ENCODE data around the gene GNG11. TPM values are rescaled to one million over a fixed set of nuclear protein-coding genes. Genes with fewer than 3 reads are reported as not detected.
A peak's percentile ranks its signal among the peaks of the same experiment; 100 is the strongest.

Gene GNG11
- polyA plus RNA-seq, 2 of the 4 experiments (the other 2 are of a cell fraction), result 31.1 to 33.4 TPM

DNA sequence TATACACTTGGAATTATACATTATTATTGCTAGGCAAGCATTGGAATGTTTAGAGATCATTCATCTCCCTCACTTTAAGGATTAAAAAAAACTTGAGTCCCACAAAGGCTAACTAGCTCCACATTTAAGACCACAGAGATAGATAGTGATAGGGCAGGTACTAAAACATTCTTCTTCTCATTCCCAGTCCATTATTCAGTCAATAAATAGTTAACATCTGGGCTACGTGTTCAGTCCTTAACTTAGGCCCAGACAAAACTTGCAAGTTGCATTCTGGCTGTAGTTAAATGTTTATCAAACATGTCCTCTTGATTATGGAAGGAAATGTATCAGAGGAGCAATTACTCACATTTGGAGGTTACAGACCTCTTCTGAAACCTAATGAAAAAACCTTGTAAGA is 2.4 kb downstream of the GNG11 start:
- no peak for TF ChIP-seq PHF8 (IDR thresholded peaks at IDR 0.05; ENCODE audit: borderline replicate concordance, low read depth)
- no peak for TF ChIP-seq RAD21 (conservative IDR thresholded peaks at IDR 0.05 in 1 of 2, IDR thresholded peaks at IDR 0.05 in 1 of 2)
- no peak for TF ChIP-seq ZFP36 (IDR thresholded peaks at IDR 0.05; ENCODE audit: borderline replicate concordance, partially characterized antibody)
- no peak for TF ChIP-seq ESRRA (IDR thresholded peaks at IDR 0.05; ENCODE audit: borderline replicate concordance, low read length)
- no peak for TF ChIP-seq CHD2 (IDR thresholded peaks at IDR 0.05; ENCODE audit: low read length, partially characterized antibody)
- TF ChIP-seq, protein P1, sequence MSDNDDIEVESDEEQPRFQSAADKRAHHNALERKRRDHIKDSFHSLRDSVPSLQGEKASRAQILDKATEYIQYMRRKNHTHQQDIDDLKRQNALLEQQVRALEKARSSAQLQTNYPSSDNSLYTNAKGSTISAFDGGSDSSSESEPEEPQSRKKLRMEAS (IDR thresholded peaks at IDR 0.05), result no peak
- no peak for TF ChIP-seq POLR2A (IDR thresholded peaks at IDR 0.05; ENCODE audit: low read length)
- no peak for TF ChIP-seq NFE2L2 (conservative IDR thresholded peaks at IDR 0.05; ENCODE audit: low read length)
- TF ChIP-seq, protein P2, sequence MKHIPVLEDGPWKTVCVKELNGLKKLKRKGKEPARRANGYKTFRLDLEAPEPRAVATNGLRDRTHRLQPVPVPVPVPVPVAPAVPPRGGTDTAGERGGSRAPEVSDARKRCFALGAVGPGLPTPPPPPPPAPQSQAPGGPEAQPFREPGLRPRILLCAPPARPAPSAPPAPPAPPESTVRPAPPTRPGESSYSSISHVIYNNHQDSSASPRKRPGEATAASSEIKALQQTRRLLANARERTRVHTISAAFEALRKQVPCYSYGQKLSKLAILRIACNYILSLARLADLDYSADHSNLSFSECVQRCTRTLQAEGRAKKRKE (CRISPR knock-in tag; IDR thresholded peaks at IDR 0.05; ENCODE audit: low read depth), result no peak
- TF ChIP-seq, protein P3, sequence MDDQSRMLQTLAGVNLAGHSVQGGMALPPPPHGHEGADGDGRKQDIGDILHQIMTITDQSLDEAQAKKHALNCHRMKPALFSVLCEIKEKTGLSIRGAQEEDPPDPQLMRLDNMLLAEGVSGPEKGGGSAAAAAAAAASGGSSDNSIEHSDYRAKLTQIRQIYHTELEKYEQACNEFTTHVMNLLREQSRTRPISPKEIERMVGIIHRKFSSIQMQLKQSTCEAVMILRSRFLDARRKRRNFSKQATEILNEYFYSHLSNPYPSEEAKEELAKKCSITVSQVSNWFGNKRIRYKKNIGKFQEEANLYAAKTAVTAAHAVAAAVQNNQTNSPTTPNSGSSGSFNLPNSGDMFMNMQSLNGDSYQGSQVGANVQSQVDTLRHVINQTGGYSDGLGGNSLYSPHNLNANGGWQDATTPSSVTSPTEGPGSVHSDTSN (IDR thresholded peaks at IDR 0.05), result no peak
- TF ChIP-seq ZSCAN20 (CRISPR knock-in tag; IDR thresholded peaks at IDR 0.05), result no peak
- no peak for TF ChIP-seq FOSB (CRISPR knock-in tag; IDR thresholded peaks at IDR 0.05)
- no peak for TF ChIP-seq GATA3 (IDR thresholded peaks at IDR 0.05; ENCODE audit: borderline replicate concordance)
- TF ChIP-seq RARB (CRISPR knock-in tag; IDR thresholded peaks at IDR 0.05), result no peak
- TF ChIP-seq, protein P4, sequence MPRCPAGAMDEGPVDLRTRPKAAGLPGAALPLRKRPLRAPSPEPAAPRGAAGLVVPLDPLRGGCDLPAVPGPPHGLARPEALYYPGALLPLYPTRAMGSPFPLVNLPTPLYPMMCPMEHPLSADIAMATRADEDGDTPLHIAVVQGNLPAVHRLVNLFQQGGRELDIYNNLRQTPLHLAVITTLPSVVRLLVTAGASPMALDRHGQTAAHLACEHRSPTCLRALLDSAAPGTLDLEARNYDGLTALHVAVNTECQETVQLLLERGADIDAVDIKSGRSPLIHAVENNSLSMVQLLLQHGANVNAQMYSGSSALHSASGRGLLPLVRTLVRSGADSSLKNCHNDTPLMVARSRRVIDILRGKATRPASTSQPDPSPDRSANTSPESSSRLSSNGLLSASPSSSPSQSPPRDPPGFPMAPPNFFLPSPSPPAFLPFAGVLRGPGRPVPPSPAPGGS (IDR thresholded peaks at IDR 0.05), result no peak
- POLR2A ChIA-PET, result interaction anchor here (1.2 to 1.6 kb wide), 2 partner anchors 13 to 34 kb away, joined by 4 to 9 read pairs; partner anchors contain the start of gene TFPI2
- FAIRE-seq, result peak; percentile 95
- DNase-seq (ENCODE audit: low read depth in 1 of 2, low spot score in 1 of 2), result no peak
- H3K4me1 ChIP-seq, result peaks cover 8% of the 10 kb centered on the region; the same call in 1 of the 3 replicates
- WGBS (ENCODE audit: missing lambda C conversion rate), result 0% methylated on average over 1 of the region's 1 CpG
- CTCF ChIA-PET, result no interaction called here
- ATAC-seq, result no peak
- H3K9me3 ChIP-seq, result no peaks in the 10 kb centered on the region
- peak overlapping the region; percentile 74 for H3K4me3 ChIP-seq
- peak overlapping the region; percentile 97 for H3K4me2 ChIP-seq
- peak overlapping the region; percentile 75 to 77 for H3K27ac ChIP-seq

DNA sequence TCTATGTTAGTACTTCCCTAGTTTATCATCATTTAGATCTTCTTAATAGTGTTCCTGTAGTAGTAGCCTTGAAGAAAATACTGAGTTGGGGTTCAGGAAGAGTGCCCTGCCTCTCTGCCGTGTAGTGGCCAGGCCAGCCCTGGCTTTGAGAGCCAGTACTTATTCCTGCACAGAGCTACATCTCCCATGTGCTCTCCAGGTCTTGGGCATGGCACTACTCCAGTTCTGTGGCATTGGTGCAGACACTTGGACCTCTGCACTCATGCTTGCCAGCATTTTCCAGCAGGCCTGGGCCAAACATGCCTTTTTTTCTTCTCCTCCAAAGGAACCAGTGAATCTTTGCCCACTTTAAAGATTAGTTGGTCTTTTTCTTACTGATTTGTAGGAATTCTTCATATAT is 5.3 kb downstream of the GNG11 start:
- no peak for ATAC-seq
- Histone ChIP-seq H3K4me2 (no peak overlapping the region), H3K9me3 (no peaks in the 10 kb centered on the region), H3K27ac (no peak overlapping the region), H3K4me1 (peaks cover 5% of the 10 kb centered on the region; the same call in 1 of the 3 replicates), H3K4me3 (no peak overlapping the region)
- 100% methylated on average over 1 of the region's 1 CpG for WGBS (ENCODE audit: missing lambda C conversion rate)
- TF ChIP-seq, protein P1 (IDR thresholded peaks at IDR 0.05), result no peak
- TF ChIP-seq, protein P5, sequence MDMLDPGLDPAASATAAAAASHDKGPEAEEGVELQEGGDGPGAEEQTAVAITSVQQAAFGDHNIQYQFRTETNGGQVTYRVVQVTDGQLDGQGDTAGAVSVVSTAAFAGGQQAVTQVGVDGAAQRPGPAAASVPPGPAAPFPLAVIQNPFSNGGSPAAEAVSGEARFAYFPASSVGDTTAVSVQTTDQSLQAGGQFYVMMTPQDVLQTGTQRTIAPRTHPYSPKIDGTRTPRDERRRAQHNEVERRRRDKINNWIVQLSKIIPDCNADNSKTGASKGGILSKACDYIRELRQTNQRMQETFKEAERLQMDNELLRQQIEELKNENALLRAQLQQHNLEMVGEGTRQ (IDR thresholded peaks at IDR 0.05), result no peak
- TF ChIP-seq MYC (IDR thresholded peaks at IDR 0.05; ENCODE audit: borderline replicate concordance, low read length), result no peak
- no peak for TF ChIP-seq SMC3 (IDR thresholded peaks at IDR 0.05)
- no peak for TF ChIP-seq CBX8 (IDR thresholded peaks at IDR 0.05)
- TF ChIP-seq NFE2L2 (conservative IDR thresholded peaks at IDR 0.05; ENCODE audit: low read length), result no peak
- TF ChIP-seq CHD4 (IDR thresholded peaks at IDR 0.05; ENCODE audit: borderline replicate concordance), result no peak
- no peak for TF ChIP-seq JUN (IDR thresholded peaks at IDR 0.05)
- no peak for TF ChIP-seq HEYL (CRISPR knock-in tag; IDR thresholded peaks at IDR 0.05)
- no peak for TF ChIP-seq FOXS1 (CRISPR knock-in tag; IDR thresholded peaks at IDR 0.05)
- no peak for TF ChIP-seq MAZ (IDR thresholded peaks at IDR 0.05; ENCODE audit: borderline replicate concordance, low read depth, low read length)
- TF ChIP-seq TFCP2L1 (CRISPR knock-in tag; IDR thresholded peaks at IDR 0.05), result no peak
- TF ChIP-seq, protein P6, sequence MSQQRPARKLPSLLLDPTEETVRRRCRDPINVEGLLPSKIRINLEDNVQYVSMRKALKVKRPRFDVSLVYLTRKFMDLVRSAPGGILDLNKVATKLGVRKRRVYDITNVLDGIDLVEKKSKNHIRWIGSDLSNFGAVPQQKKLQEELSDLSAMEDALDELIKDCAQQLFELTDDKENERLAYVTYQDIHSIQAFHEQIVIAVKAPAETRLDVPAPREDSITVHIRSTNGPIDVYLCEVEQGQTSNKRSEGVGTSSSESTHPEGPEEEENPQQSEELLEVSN (IDR thresholded peaks at IDR 0.05; ENCODE audit: borderline replicate concordance, low read depth), result no peak
- TF ChIP-seq HOXA7 (CRISPR knock-in tag; IDR thresholded peaks at IDR 0.05), result no peak
- no peak for TF ChIP-seq ESRRA (IDR thresholded peaks at IDR 0.05; ENCODE audit: borderline replicate concordance, low read length)
- no peak for TF ChIP-seq EP300 (IDR thresholded peaks at IDR 0.05)
- no peak for TF ChIP-seq HDAC2 (IDR thresholded peaks at IDR 0.05)
- ChIA-PET POLR2A (interaction anchor here (1.4 kb wide), 1 partner anchor 37 kb away, joined by 4 read pairs; no protein-coding TSS in a partner anchor), CTCF (interaction anchor here (0.9 kb wide), 1 partner anchor 36 kb away, joined by 3 read pairs; the partner anchor contains the start of gene TFPI2)
- no peak for DNase-seq (ENCODE audit: low read depth in 1 of 2, low spot score in 1 of 2)
- FAIRE-seq, result peak; percentile 61

All from A549 (cell line).